ENCODE data around the gene CLIP4.

CLIP4 gene, protein sequence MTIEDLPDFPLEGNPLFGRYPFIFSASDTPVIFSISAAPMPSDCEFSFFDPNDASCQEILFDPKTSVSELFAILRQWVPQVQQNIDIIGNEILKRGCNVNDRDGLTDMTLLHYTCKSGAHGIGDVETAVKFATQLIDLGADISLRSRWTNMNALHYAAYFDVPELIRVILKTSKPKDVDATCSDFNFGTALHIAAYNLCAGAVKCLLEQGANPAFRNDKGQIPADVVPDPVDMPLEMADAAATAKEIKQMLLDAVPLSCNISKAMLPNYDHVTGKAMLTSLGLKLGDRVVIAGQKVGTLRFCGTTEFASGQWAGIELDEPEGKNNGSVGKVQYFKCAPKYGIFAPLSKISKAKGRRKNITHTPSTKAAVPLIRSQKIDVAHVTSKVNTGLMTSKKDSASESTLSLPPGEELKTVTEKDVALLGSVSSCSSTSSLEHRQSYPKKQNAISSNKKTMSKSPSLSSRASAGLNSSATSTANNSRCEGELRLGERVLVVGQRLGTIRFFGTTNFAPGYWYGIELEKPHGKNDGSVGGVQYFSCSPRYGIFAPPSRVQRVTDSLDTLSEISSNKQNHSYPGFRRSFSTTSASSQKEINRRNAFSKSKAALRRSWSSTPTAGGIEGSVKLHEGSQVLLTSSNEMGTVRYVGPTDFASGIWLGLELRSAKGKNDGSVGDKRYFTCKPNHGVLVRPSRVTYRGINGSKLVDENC

DNA sequence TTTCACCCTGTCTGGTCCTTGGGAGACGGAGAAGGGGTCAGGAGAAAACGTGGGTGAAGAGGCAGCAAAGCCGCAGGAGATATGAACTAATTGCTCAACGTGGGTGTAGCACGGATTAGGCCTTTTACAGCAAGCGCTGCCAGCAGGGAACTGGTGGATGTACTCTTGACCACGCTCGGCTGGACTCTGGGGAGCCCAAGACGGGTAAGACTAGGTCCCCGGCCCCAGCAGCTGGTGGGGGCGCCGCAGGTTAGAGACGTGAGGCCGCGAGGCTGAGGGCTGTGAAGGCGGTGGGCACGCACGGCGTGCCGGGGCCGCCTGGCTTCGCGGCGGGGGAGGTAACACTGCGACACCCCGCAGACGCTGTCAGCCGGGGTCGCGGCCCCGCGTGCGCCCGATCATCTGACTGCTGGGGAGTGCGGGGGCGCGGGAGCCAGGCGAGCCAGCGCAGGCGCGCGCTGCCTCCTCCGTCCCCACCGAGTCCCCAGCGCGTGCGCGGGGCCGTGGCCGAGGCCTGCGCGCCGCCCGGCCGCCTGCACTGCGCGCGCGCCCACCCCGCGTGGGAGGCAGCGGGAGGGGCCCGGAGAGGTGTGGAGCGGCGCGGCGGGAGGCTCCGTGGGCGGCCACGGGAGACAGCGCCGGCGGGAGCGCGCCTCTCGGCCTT lies at the start of gene CLIP4:
TSS of gene CLIP4 (plus strand) at position 470 of the 664 bp plus-strand sequence. CDS start 5,974 bp downstream, outside the sequence.
- Histone ChIP-seq H3K9ac (ENCODE audit: low read depth, low read length) (peak within 1 kb of the TSS; percentile 46), H3K9me3 (ENCODE audit: insufficient read depth, low read length, severe bottlenecking) (no peaks in the 10 kb centered on the region), H3K36me3 (ENCODE audit: insufficient read depth, low read length) (no peaks in the 10 kb centered on the region), H3K27ac (ENCODE audit: low read length) (no peak within 1 kb of the TSS), H3K4me2 (ENCODE audit: insufficient read depth, low read length) (peak within 1 kb of the TSS; percentile 80), H2AFZ (ENCODE audit: low read depth, low read length) (peak within 1 kb of the TSS; percentile 60), H3K27me3 (ENCODE audit: insufficient read depth, low read length, poor library complexity) (peaks cover 66% of the 10 kb centered on the region), H3K79me2 (ENCODE audit: insufficient read depth, low read length) (no peaks in the 10 kb centered on the region), H3K4me3 (ENCODE audit: low read depth in 1 of 2, low read length in 2 of 2) (peak within 1 kb of the TSS; percentile 17 to 50; a peak in 3 of 4 replicates), H3K4me1 (ENCODE audit: insufficient read depth, low read length) (peaks cover 21% of the 10 kb centered on the region), H4K20me1 (ENCODE audit: insufficient read depth, low read length) (no peaks in the 10 kb centered on the region)
- DNase-seq (peak; percentile 18), ATAC-seq (ENCODE audit: insufficient read depth, low read depth) (peak; percentile 64)
- TF ChIP-seq EZH2 (IDR thresholded peaks at IDR 0.05; ENCODE audit: borderline replicate concordance, low read depth, low read length, severe bottlenecking) = peak; percentile 94
- TF ChIP-seq, protein P1, sequence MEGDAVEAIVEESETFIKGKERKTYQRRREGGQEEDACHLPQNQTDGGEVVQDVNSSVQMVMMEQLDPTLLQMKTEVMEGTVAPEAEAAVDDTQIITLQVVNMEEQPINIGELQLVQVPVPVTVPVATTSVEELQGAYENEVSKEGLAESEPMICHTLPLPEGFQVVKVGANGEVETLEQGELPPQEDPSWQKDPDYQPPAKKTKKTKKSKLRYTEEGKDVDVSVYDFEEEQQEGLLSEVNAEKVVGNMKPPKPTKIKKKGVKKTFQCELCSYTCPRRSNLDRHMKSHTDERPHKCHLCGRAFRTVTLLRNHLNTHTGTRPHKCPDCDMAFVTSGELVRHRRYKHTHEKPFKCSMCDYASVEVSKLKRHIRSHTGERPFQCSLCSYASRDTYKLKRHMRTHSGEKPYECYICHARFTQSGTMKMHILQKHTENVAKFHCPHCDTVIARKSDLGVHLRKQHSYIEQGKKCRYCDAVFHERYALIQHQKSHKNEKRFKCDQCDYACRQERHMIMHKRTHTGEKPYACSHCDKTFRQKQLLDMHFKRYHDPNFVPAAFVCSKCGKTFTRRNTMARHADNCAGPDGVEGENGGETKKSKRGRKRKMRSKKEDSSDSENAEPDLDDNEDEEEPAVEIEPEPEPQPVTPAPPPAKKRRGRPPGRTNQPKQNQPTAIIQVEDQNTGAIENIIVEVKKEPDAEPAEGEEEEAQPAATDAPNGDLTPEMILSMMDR (IDR thresholded peaks at IDR 0.05; ENCODE audit: borderline replicate concordance, extremely low read depth, low read length, poor library complexity, severe bottlenecking) = no peak

DNA sequence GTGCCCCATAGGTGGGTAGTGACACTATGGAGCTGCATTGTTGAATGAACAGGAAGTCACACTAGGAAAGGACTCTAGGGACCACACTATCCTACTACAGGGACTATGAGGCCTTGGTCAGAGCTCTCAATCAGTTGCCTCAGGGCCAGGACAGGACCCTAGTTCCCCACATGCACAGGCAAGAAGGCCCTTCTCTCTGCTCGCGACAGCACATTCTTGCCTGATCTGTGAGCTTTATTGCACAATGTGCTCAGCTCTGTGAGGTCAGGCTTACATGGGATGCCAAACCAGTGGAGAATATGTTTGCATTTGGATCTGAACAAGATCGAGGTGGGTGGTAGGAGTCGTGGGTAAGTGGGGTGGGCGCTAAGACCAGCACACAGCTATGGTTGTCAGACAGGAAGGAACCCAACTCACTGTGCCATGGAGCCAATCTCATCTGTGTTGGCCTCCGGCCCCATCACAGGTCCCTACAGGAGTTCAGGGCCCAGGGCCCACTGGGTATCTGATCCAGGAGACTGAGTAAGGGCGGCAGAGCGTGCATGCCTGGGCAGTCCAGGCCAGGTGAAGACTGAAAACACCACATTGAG lies 48.8 kb upstream of the CLIP4 start:
- TF ChIP-seq, protein P1 (IDR thresholded peaks at IDR 0.05; ENCODE audit: borderline replicate concordance, extremely low read depth, low read length, poor library complexity, severe bottlenecking) = no peak
- TF ChIP-seq EZH2 (IDR thresholded peaks at IDR 0.05; ENCODE audit: borderline replicate concordance, low read depth, low read length, severe bottlenecking) = no peak
- no peaks in the 10 kb centered on the region for H4K20me1 ChIP-seq (ENCODE audit: insufficient read depth, low read length)
- H3K79me2 ChIP-seq (ENCODE audit: insufficient read depth, low read length) = no peaks in the 10 kb centered on the region
- H3K4me3 ChIP-seq (ENCODE audit: low read depth in 1 of 2, low read length in 2 of 2) = no peak overlapping the region
- no peak overlapping the region for H3K27ac ChIP-seq (ENCODE audit: low read length)
- no peak overlapping the region for H2AFZ ChIP-seq (ENCODE audit: low read depth, low read length)
- ATAC-seq (ENCODE audit: insufficient read depth, low read depth) (no peak), DNase-seq (no peak)
- H3K4me2 ChIP-seq (ENCODE audit: insufficient read depth, low read length) = no peak overlapping the region
- H3K27me3 ChIP-seq (ENCODE audit: insufficient read depth, low read length, poor library complexity) = no peaks in the 10 kb centered on the region
- no peaks in the 10 kb centered on the region for H3K9me3 ChIP-seq (ENCODE audit: insufficient read depth, low read length, severe bottlenecking)
- no peak overlapping the region for H3K9ac ChIP-seq (ENCODE audit: low read depth, low read length)
- no peaks in the 10 kb centered on the region for H3K4me1 ChIP-seq (ENCODE audit: insufficient read depth, low read length)
- H3K36me3 ChIP-seq (ENCODE audit: insufficient read depth, low read length) = no peaks in the 10 kb centered on the region

DNA sequence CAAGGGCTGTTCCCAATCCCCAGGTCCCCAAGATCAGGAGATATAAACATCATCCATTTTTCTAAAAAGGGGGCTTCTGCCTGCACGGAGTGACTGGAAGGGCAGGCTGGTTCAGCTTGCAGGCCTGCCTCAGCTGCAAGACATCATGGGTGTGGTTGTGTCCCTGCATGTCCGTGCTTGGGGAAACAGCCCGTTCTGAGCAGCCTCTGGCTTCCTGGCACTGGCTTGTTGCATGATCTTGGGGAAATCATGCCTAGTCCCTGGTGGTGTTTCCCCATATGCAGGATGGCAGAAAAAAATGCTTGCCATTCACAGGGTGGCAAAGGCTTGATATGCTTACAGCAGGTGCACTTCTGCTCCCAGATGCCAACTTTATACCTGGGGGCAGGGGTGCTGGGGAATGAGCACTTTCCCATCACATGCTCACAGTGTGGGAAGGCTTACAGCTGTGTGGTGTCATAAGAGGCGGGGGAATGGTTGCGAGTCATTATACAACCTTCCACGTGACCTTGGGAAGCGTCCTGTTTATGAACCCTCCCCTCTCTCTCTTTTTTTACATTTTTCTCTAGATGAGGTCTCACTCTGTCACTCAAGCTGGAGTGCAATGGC lies 48.1 kb upstream of the CLIP4 start:
- no peak for TF ChIP-seq EZH2 (IDR thresholded peaks at IDR 0.05; ENCODE audit: borderline replicate concordance, low read depth, low read length, severe bottlenecking)
- TF ChIP-seq, protein P1 (IDR thresholded peaks at IDR 0.05; ENCODE audit: borderline replicate concordance, extremely low read depth, low read length, poor library complexity, severe bottlenecking) = no peak
- H2AFZ ChIP-seq (ENCODE audit: low read depth, low read length) = no peak overlapping the region
- no peaks in the 10 kb centered on the region for H3K79me2 ChIP-seq (ENCODE audit: insufficient read depth, low read length)
- H3K9ac ChIP-seq (ENCODE audit: low read depth, low read length) = no peak overlapping the region
- H3K4me3 ChIP-seq (ENCODE audit: low read depth in 1 of 2, low read length in 2 of 2) = no peak overlapping the region
- H3K36me3 ChIP-seq (ENCODE audit: insufficient read depth, low read length) = no peaks in the 10 kb centered on the region
- no peaks in the 10 kb centered on the region for H3K27me3 ChIP-seq (ENCODE audit: insufficient read depth, low read length, poor library complexity)
- no peaks in the 10 kb centered on the region for H3K4me1 ChIP-seq (ENCODE audit: insufficient read depth, low read length)
- H4K20me1 ChIP-seq (ENCODE audit: insufficient read depth, low read length) = no peaks in the 10 kb centered on the region
- DNase-seq = no peak
- no peak overlapping the region for H3K27ac ChIP-seq (ENCODE audit: low read length)
- ATAC-seq (ENCODE audit: insufficient read depth, low read depth) = no peak
- H3K9me3 ChIP-seq (ENCODE audit: insufficient read depth, low read length, severe bottlenecking) = no peaks in the 10 kb centered on the region
- no peak overlapping the region for H3K4me2 ChIP-seq (ENCODE audit: insufficient read depth, low read length)

Measured in DND-41 (cell line).